ENCODE results near the gene FADS2.

DNA sequence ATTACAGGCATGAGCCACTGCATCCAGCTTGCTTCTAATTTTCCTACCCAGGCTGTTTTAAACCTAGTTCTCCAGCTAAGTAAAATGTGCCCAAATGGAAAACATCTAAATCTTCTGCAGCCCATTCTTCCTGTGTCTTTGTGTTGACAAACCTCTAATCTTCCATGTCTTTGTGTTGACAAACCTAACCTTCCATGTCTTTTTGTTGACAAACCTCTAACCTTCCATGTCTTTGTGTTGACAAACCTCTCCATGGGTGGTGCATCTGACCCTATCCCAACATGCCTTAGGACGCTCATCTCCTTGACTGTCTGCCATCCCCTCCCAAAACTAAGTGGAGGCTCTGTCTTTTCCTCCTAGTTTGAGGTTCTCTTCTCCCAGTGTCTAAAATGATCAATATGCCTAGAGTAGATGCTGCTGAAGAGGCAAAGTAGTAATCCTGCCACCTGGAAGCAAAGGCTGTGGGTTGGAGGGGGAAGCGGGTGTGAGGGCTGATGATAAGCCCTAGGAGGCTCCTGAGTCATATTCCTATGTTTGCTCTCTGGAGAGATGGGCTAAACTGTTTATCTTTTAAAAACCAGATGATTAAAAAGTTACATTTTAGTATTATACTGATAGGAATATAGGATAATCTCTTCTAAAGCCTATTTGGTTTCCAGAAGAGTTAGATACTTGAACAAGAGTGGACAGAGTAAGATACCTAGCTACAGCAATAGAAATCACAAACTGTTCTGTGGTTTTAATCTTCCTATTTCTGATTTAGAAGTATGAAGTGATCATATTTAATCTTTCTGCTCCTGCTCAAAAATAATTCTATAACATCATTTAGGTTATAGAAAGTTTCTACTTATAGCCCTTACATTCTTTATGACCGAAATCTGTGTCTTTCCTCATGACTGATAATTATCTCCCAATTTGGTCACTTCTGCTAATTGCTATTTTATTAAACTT, 27.5 kb upstream of the FADS2 start:
- TF ChIP-seq, protein P1, sequence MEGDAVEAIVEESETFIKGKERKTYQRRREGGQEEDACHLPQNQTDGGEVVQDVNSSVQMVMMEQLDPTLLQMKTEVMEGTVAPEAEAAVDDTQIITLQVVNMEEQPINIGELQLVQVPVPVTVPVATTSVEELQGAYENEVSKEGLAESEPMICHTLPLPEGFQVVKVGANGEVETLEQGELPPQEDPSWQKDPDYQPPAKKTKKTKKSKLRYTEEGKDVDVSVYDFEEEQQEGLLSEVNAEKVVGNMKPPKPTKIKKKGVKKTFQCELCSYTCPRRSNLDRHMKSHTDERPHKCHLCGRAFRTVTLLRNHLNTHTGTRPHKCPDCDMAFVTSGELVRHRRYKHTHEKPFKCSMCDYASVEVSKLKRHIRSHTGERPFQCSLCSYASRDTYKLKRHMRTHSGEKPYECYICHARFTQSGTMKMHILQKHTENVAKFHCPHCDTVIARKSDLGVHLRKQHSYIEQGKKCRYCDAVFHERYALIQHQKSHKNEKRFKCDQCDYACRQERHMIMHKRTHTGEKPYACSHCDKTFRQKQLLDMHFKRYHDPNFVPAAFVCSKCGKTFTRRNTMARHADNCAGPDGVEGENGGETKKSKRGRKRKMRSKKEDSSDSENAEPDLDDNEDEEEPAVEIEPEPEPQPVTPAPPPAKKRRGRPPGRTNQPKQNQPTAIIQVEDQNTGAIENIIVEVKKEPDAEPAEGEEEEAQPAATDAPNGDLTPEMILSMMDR (IDR thresholded peaks at IDR 0.05 in 2 of 3, conservative IDR thresholded peaks at IDR 0.05 in 1 of 3; ENCODE audit: borderline replicate concordance in 1 of 3, insufficient read depth in 1 of 3, low read depth in 2 of 3, low read length in 2 of 3) = no peak
- TF ChIP-seq JUND (IDR thresholded peaks at IDR 0.05) (no peak), TCF7L2 (IDR thresholded peaks at IDR 0.05; ENCODE audit: borderline replicate concordance, extremely low read depth, insufficient read depth, insufficient read length) (no peak)
- TF ChIP-seq, protein P2, sequence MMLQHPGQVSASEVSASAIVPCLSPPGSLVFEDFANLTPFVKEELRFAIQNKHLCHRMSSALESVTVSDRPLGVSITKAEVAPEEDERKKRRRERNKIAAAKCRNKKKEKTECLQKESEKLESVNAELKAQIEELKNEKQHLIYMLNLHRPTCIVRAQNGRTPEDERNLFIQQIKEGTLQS (IDR thresholded peaks at IDR 0.05) = no peak

All from HCT116 (cell line).